Measurements from ENCODE around the gene FOLH1. TPM values are rescaled to one million over a fixed set of nuclear protein-coding genes. Genes with fewer than 3 reads are reported as not detected.
"Not testable (repeated sequence)": the region's sequence is repeated elsewhere in the genome, so short reads cannot be mapped to it uniquely, and the experiment has no call there.

Gene FOLH1
- total RNA-seq, 2 donors from 2014 or later: 0.35 to 1.6 TPM

- H3K9me3 Mint-ChIP-seq: peaks cover 39% of the 10 kb centered on the region
- no peak overlapping the region for H3K4me3 Mint-ChIP-seq
- no peak overlapping the region for H3K4me3 ChIP-seq (ENCODE audit: low read length)
- DNase-seq: no peak
- no peak overlapping the region for H3K9ac ChIP-seq (ENCODE audit: extremely low read depth, low read length, poor library complexity, severe bottlenecking)
- no peaks in the 10 kb centered on the region for H3K4me1 ChIP-seq (ENCODE audit: control insufficient read depth, insufficient read depth, low read length)
- WGBS, 2 experiments (ENCODE audit: insufficient coverage in 1 of 2, insufficient read length in 1 of 2): 66 to 78% methylated on average over 4 to 12 of the region's 12 CpGs
- no peaks in the 10 kb centered on the region for H3K27me3 Mint-ChIP-seq (ENCODE audit: insufficient read depth)
- H3K9me3 ChIP-seq (ENCODE audit: control insufficient read depth, low read length): peaks cover 23% of the 10 kb centered on the region
- no peak overlapping the region for H3K27ac Mint-ChIP-seq
- no peaks in the 10 kb centered on the region for H3K36me3 Mint-ChIP-seq (ENCODE audit: low read depth)
- no peak overlapping the region for H3K27ac ChIP-seq (ENCODE audit: low read depth, low read length)
- H3K36me3 ChIP-seq (ENCODE audit: control insufficient read depth, insufficient read depth, low read length): no peaks in the 10 kb centered on the region
- H3K4me1 Mint-ChIP-seq: no peaks in the 10 kb centered on the region
- no peaks in the 10 kb centered on the region for H3K27me3 ChIP-seq (ENCODE audit: control insufficient read depth, insufficient read depth, low read length, poor library complexity, severe bottlenecking)
- TF ChIP-seq CTCF (conservative IDR thresholded peaks at IDR 0.05): no peak
Measured at GRCh38 chr11:49151211-49151610, 57.2 kb downstream of the FOLH1 start.

GRCh38 chr11:49102356-49102755 lies 106.0 kb downstream of the FOLH1 start:
- not testable (repeated sequence) for H3K9ac ChIP-seq (ENCODE audit: extremely low read depth, low read length, poor library complexity, severe bottlenecking); H3K4me1 ChIP-seq (ENCODE audit: control insufficient read depth, insufficient read depth, low read length); H3K4me1 Mint-ChIP-seq; H3K36me3 ChIP-seq (ENCODE audit: control insufficient read depth, insufficient read depth, low read length); H3K27me3 Mint-ChIP-seq (ENCODE audit: insufficient read depth); H3K4me3 Mint-ChIP-seq; H3K36me3 Mint-ChIP-seq (ENCODE audit: low read depth); DNase-seq; H3K27me3 ChIP-seq (ENCODE audit: control insufficient read depth, insufficient read depth, low read length, poor library complexity, severe bottlenecking); H3K4me3 ChIP-seq (ENCODE audit: low read length); H3K27ac ChIP-seq (ENCODE audit: low read depth, low read length); H3K27ac Mint-ChIP-seq
- H3K9me3 ChIP-seq (ENCODE audit: control insufficient read depth, low read length): peaks cover 61% of the 10 kb centered on the region
- H3K9me3 Mint-ChIP-seq: peaks cover 69% of the 10 kb centered on the region
- 82% methylated on average over 24 of the region's 24 CpGs; no CpG with 5 or more reads in 1 of the 2 experiments for WGBS, 2 experiments (ENCODE audit: insufficient coverage in 1 of 2, insufficient read length in 1 of 2)

Other genes starting within 250 kb of the FOLH1 start
- not detected for gene TRIM51G, start 224.7 kb downstream of the FOLH1 start, total RNA-seq
- not detected for gene TRIM49B, start 179.8 kb downstream of the FOLH1 start, total RNA-seq
- not detected for gene TRIM64C, start 149.5 kb downstream of the FOLH1 start, total RNA-seq